ENCODE measurements around the gene C19orf44. TPM values are rescaled to one million over a fixed set of nuclear protein-coding genes. Genes with fewer than 3 reads are reported as not detected.

C19orf44 gene
- total RNA-seq, 1 donor from 2014 or later: 13.2 TPM

GRCh38 chr19:16460454-16460853 is 35.7 kb upstream of the C19orf44 start:
- no peaks in the 10 kb centered on the region for H3K9me3 Mint-ChIP-seq
- Histone ChIP-seq H3K9ac (no peak overlapping the region), H3K4me3 (no peak overlapping the region), H3K4me2 (no peak overlapping the region), H2AFZ (replicated peaks) (no peak overlapping the region), H3K27ac (no peak overlapping the region), H3K4me1 (peaks cover 13% of the 10 kb centered on the region), H3K9me3 (ENCODE audit: low read depth) (no peaks in the 10 kb centered on the region), H3K27me3 (no peaks in the 10 kb centered on the region), H4K20me1 (ENCODE audit: low read depth) (peaks cover 97% of the 10 kb centered on the region), H3K79me2 (ENCODE audit: low read depth) (peaks cover 97% of the 10 kb centered on the region), H3F3A (ENCODE audit: low read depth) (no peaks in the 10 kb centered on the region), H3K36me3 (no peaks in the 10 kb centered on the region)
- TF ChIP-seq EZH2phosphoT487 (IDR thresholded peaks at IDR 0.05) (no peak), EZH2 (IDR thresholded peaks at IDR 0.05) (no peak), CTCF (IDR thresholded peaks at IDR 0.05) (no peak)
- no peak for DNase-seq (ENCODE audit: low spot score)
- H3K4me3 Mint-ChIP-seq: no peak overlapping the region
- no peak overlapping the region for H3K27ac Mint-ChIP-seq
- peaks cover 54% of the 10 kb centered on the region for H3K4me1 Mint-ChIP-seq
- H3K36me3 Mint-ChIP-seq: peaks cover 3% of the 10 kb centered on the region
- peaks cover 2% of the 10 kb centered on the region for H3K27me3 Mint-ChIP-seq (ENCODE audit: insufficient read depth, low read depth)

DNA sequence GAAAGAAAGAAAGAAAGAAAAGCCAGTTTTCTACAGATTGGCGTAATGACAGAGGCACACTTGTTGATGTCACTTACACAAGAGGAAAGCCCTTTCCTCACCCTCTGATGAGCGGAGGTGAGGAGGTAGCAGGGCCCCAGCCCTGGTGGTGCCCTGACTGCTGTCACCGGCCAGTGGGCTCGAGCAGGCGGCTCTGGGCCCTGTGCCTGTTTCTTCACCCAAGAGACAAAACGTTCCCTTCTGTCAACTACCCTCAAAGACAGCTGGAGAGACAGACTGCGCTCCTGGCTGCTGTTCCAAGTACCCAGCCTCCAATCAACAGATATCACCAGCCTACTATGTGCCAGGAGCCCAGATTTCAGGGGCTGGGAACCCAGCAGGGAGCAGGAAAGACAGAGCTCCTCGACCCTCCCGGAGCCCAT is 34.6 kb upstream of the C19orf44 start:
- Histone ChIP-seq H2AFZ (replicated peaks) (no peak overlapping the region), H3K27ac (no peak overlapping the region), H3K4me2 (no peak overlapping the region), H4K20me1 (ENCODE audit: low read depth) (peaks cover 97% of the 10 kb centered on the region), H3K4me1 (peaks cover 13% of the 10 kb centered on the region), H3K4me3 (no peak overlapping the region), H3K27me3 (no peaks in the 10 kb centered on the region), H3K9me3 (ENCODE audit: low read depth) (no peaks in the 10 kb centered on the region), H3K36me3 (no peaks in the 10 kb centered on the region), H3F3A (ENCODE audit: low read depth) (no peaks in the 10 kb centered on the region), H3K79me2 (ENCODE audit: low read depth) (peaks cover 97% of the 10 kb centered on the region), H3K9ac (no peak overlapping the region)
- Mint-ChIP-seq H3K4me1 (peaks cover 48% of the 10 kb centered on the region), H3K27ac (no peak overlapping the region), H3K27me3 (ENCODE audit: insufficient read depth, low read depth) (peaks cover 2% of the 10 kb centered on the region), H3K9me3 (no peaks in the 10 kb centered on the region), H3K4me3 (no peak overlapping the region), H3K36me3 (peaks cover 7% of the 10 kb centered on the region)
- DNase-seq (ENCODE audit: low spot score): no peak
- TF ChIP-seq CTCF (IDR thresholded peaks at IDR 0.05) (no peak), EZH2phosphoT487 (IDR thresholded peaks at IDR 0.05) (no peak), EZH2 (IDR thresholded peaks at IDR 0.05) (no peak)

GRCh38 chr19:16462757-16463250 is 33.4 kb upstream of the C19orf44 start:
- H3K4me3 ChIP-seq: no peak overlapping the region
- H3K27ac ChIP-seq: no peak overlapping the region
- H3K36me3 Mint-ChIP-seq: peaks cover 7% of the 10 kb centered on the region
- no peaks in the 10 kb centered on the region for H3K9me3 Mint-ChIP-seq
- H3K27me3 Mint-ChIP-seq (ENCODE audit: insufficient read depth, low read depth): peaks cover 2% of the 10 kb centered on the region
- H2AFZ ChIP-seq (replicated peaks): no peak overlapping the region
- no peaks in the 10 kb centered on the region for H3K27me3 ChIP-seq
- no peaks in the 10 kb centered on the region for H3K9me3 ChIP-seq (ENCODE audit: low read depth)
- H3K36me3 ChIP-seq: no peaks in the 10 kb centered on the region
- DNase-seq (ENCODE audit: low spot score): no peak
- peaks cover 9% of the 10 kb centered on the region for H3K4me1 ChIP-seq
- no peak overlapping the region for H3K4me3 Mint-ChIP-seq
- H3F3A ChIP-seq (ENCODE audit: low read depth): no peaks in the 10 kb centered on the region
- TF ChIP-seq CTCF (IDR thresholded peaks at IDR 0.05) (no peak), EZH2phosphoT487 (IDR thresholded peaks at IDR 0.05) (no peak), EZH2 (IDR thresholded peaks at IDR 0.05) (no peak)
- peaks cover 98% of the 10 kb centered on the region for H3K79me2 ChIP-seq (ENCODE audit: low read depth)
- no peak overlapping the region for H3K4me2 ChIP-seq
- no peak overlapping the region for H3K27ac Mint-ChIP-seq
- H3K4me1 Mint-ChIP-seq: peaks cover 44% of the 10 kb centered on the region
- peaks cover 97% of the 10 kb centered on the region for H4K20me1 ChIP-seq (ENCODE audit: low read depth)
- H3K9ac ChIP-seq: no peak overlapping the region
